Transverse colon (tissue), 4 donors: ENCODE results near the gene BCL6. TPM values are rescaled to one million over a fixed set of nuclear protein-coding genes. Genes with fewer than 3 reads are reported as not detected.
A peak's percentile ranks its signal among the peaks of the same experiment; 100 is the strongest.

Experiments used
- DNase-seq: peaks from one replicate; pipeline ENCODE4 v3.0.0-alpha.2; 2019
- H3K27ac ChIP-seq, 4 donors: fragments of 200-600 bp; sonication (generic); 2 replicates each; pipeline ENCODE4 v1.5.1; 2016 to 2018; ENCODE audit warnings: inconsistent platforms in 4 of 4
- H3K27me3 ChIP-seq: fragments of 200-600 bp; sonication (generic); 2 replicates; pipeline ENCODE4 v1.5.1; 2017; ENCODE audit warnings: inconsistent platforms
- H3K36me3 ChIP-seq, 4 donors: fragments of 200-600 bp; sonication (generic); 2 replicates each; pipeline ENCODE4 v1.5.1; 2017 to 2019; ENCODE audit warnings: inconsistent platforms in 4 of 4
- H3K4me1 ChIP-seq, 4 donors: fragments of 200-600 bp; sonication (generic); 2 replicates each; pipeline ENCODE4 v1.5.1; 2017 to 2020; ENCODE audit warnings: inconsistent platforms in 4 of 4
- H3K4me3 ChIP-seq, 4 donors: fragments of 200-600 bp; sonication (generic); 1 replicate in 1 of 4; 2 replicates in 3 of 4; pipeline versions ENCODE4 v1.5.1 to v1.6.1; 2017 to 2019; ENCODE audit warnings: inconsistent platforms in 4 of 4
- H3K9me3 ChIP-seq, 2 donors: fragments of 200-600 bp; sonication (generic); 2 replicates each; pipeline ENCODE4 v1.5.1; 2017 to 2019; ENCODE audit warnings: inconsistent platforms in 2 of 2
- CTCF ChIP-seq, 5 experiments: fragments of 200-600 bp in 3 of 5; fragments of 450-650 bp in 2 of 5; sonication (generic) in 3 of 5; IDR thresholded peaks; 1 replicate in 2 of 5; 2 replicates in 3 of 5; pipeline ENCODE4 v1.5.1; 2016 to 2017; ENCODE audit warnings: antibody characterized with exemption in 5 of 5, inconsistent platforms in 3 of 5, mild to moderate bottlenecking in 2 of 5, moderate library complexity in 1 of 5
- EP300 ChIP-seq: sonication (generic); formaldehyde crosslinking; IDR thresholded peaks from one replicate; pipeline ENCODE4 v1.6.1; 2017; ENCODE audit warnings: antibody characterized with exemption, low read depth
- POLR2A ChIP-seq: fragments of 450-650 bp; IDR thresholded peaks from one replicate; pipeline ENCODE4 v1.6.1; 2016; ENCODE audit warnings: antibody characterized with exemption, mild to moderate bottlenecking, moderate library complexity
- POLR2AphosphoS5 ChIP-seq, 3 donors: sonication (generic); formaldehyde crosslinking; IDR thresholded peaks; one replicate each; pipeline ENCODE4 v1.6.1; 2016; ENCODE audit warnings: antibody characterized with exemption in 3 of 3
- WGBS, 2 donors: methylation state at CpG; one replicate each; pipeline ENCODE4 v1.1.5; 2018; ENCODE audit warnings: low coverage in 1 of 2; 5-methylcytosine and 5-hydroxymethylcytosine counted together
- in situ Hi-C, 4 donors: fragments of 200-750 bp; cut with MboI; loops; one replicate each; pipeline versions ENCODE4 v1.15.0 to v1.15.1; 2017; ENCODE audit warnings: low sequenced_read_pairs in 3 of 4, low pct_ligation_motif_present in 1 of 4, low pct_unique_long_range_greater_than_20kb in 1 of 4
- intact Hi-C: fragments of 100-400 bp; cut with DNase I; formaldehyde crosslinking; loops from one replicate; pipeline ENCODE4 v1.15.1; 2023; ENCODE audit warnings: low total_unique reads
- total RNA-seq, 4 donors: library from RNA; depleted of rRNA; stranded (reverse); fragments of >200 nt; gene quantifications; one replicate each; pipeline ENCODE4 v1.1.0, GENCODE V29; 2016

BCL6 gene
- total RNA-seq, 4 donors from 2014 or later = 18.7 to 65.5 (median 32.5) TPM

- Histone ChIP-seq H3K36me3 (no peaks in the 10 kb centered on the region), H3K27me3 (no peaks in the 10 kb centered on the region), H3K4me3 (peak overlapping the region in 3 of 4 donors; percentile 16 to 37 (median 22)), H3K27ac (peak overlapping the region; percentile 74 to 99 (median 86)), H3K4me1 (peaks cover 5 to 51% (median 27%) of the 10 kb centered on the region in 4 donors), H3K9me3 (no peaks in the 10 kb centered on the region)
- intact Hi-C loops (no loop called here), in situ Hi-C loops (loop anchor here in 1 of 4 donors (25.0 kb wide), 1 partner anchor 287 kb away; no protein-coding TSS in a partner anchor)
- TF ChIP-seq EP300 (no peak), POLR2AphosphoS5 (IDR thresholded peaks at IDR 0.05) (peak; percentile 62 to 64 (median 63)), CTCF (IDR thresholded peaks at IDR 0.05) (peak in 1 of 5 experiments; percentile 7), POLR2A (peak; percentile 30)
- DNase-seq = peak; percentile 74
- 13 to 15% methylated on average over 4 to 14 of the region's 14 CpGs for whole genome bisulfite sequencing, 2 donors
Measured at GRCh38 chr3:187750006-187750512, 4.8 kb upstream of the BCL6 start.

- H3K9me3 ChIP-seq = no peaks in the 10 kb centered on the region
- H3K36me3 ChIP-seq = no peaks in the 10 kb centered on the region
- peak; percentile 96 for DNase-seq
- H3K4me3 ChIP-seq = no peak overlapping the region
- peak; percentile 37 to 64 (median 57) for TF ChIP-seq POLR2AphosphoS5 (IDR thresholded peaks at IDR 0.05)
- TF ChIP-seq EP300 = no peak
- no peak for TF ChIP-seq POLR2A
- peak; percentile 96 to 98 (median 97) for TF ChIP-seq CTCF (IDR thresholded peaks at IDR 0.05)
- peaks cover 5 to 54% (median 30%) of the 10 kb centered on the region in 4 donors for H3K4me1 ChIP-seq
- in situ Hi-C loops = loop anchor here (10.0 to 25.0 kb wide), 7 partner anchors 407 to 1389 kb away; partner anchors contain the start of gene LPP (in 2 of the 4)
- H3K27me3 ChIP-seq = no peaks in the 10 kb centered on the region
- WGBS, 2 donors = 6% methylated on average over 2 of the region's 2 CpGs; no CpG with 5 or more reads in 1 of the 2 donors
- peak overlapping the region; percentile 74 to 99 (median 94) for H3K27ac ChIP-seq
- intact Hi-C loops = loop anchor here (5.0 to 10.0 kb wide), 2 partner anchors 157 to 304 kb away; no protein-coding TSS in a partner anchor
Measured at GRCh38 chr3:187748050-187748481, 2.8 kb upstream of the BCL6 start.

- H3K4me3 ChIP-seq = no peak overlapping the region
- H3K27ac ChIP-seq = peak overlapping the region; percentile 91 to 99 (median 98)
- H3K9me3 ChIP-seq = no peaks in the 10 kb centered on the region
- DNase-seq = no peak
- H3K27me3 ChIP-seq = no peaks in the 10 kb centered on the region
- H3K36me3 ChIP-seq = no peaks in the 10 kb centered on the region
- TF ChIP-seq EP300 = no peak
- TF ChIP-seq POLR2A = no peak
- TF ChIP-seq POLR2AphosphoS5 (IDR thresholded peaks at IDR 0.05) = no peak
- TF ChIP-seq CTCF (IDR thresholded peaks at IDR 0.05) = no peak
- H3K4me1 ChIP-seq = peaks cover 5 to 59% (median 34%) of the 10 kb centered on the region in 4 donors
- intact Hi-C loops (loop anchor here (5.0 to 10.0 kb wide), 2 partner anchors 157 to 305 kb away; no protein-coding TSS in a partner anchor), in situ Hi-C loops (loop anchor here (10.0 to 25.0 kb wide), 7 partner anchors 407 to 1390 kb away; partner anchors contain the start of gene LPP (in 2 of the 4))
- WGBS, 2 donors = 47 to 48% methylated on average over 4 to 5 of the region's 5 CpGs
Measured at GRCh38 chr3:187747506-187747905, 2.2 kb upstream of the BCL6 start.

GRCh38 chr3:187746442-187747281 is 1.4 kb upstream of the BCL6 start:
- no peak for DNase-seq

More at GRCh38 chr3:187746442-187747281, 1.4 kb upstream of the BCL6 start:
- Histone ChIP-seq H3K27ac (peak overlapping the region; percentile 91 to 99 (median 98)), H3K36me3 (no peaks in the 10 kb centered on the region), H3K4me1 (peaks cover 5 to 65% (median 41%) of the 10 kb centered on the region in 4 donors), H3K9me3 (no peaks in the 10 kb centered on the region), H3K4me3 (peak overlapping the region in 3 of 4 donors; percentile 63 to 75 (median 71)), H3K27me3 (no peaks in the 10 kb centered on the region)
- TF ChIP-seq POLR2AphosphoS5 (IDR thresholded peaks at IDR 0.05) (no peak), CTCF (IDR thresholded peaks at IDR 0.05) (no peak), EP300 (no peak), POLR2A (no peak)
- in situ Hi-C loops (loop anchor here (10.0 to 25.0 kb wide), 7 partner anchors 408 to 1391 kb away; partner anchors contain the start of gene LPP (in 2 of the 4)), intact Hi-C loops (loop anchor here (5.0 to 10.0 kb wide), 2 partner anchors 158 to 306 kb away; no protein-coding TSS in a partner anchor)
- 22 to 24% methylated on average over 5 to 10 of the region's 10 CpGs for WGBS, 2 donors
